C4-2B (cell line): ENCODE data around the gene ASB11.

ENCODE experiments used
- ZFX ChIP-seq: fragments of 450-650 bp; IDR thresholded peaks from 2 replicates; pipeline ENCODE4 v1.6.1; 2017
- TF ChIP-seq, protein P1 (sequence below): fragments of 450-650 bp; conservative IDR thresholded peaks from 2 replicates; pipeline ENCODE4 v1.5.1; 2017; ENCODE audit warnings: mild to moderate bottlenecking

DNA sequence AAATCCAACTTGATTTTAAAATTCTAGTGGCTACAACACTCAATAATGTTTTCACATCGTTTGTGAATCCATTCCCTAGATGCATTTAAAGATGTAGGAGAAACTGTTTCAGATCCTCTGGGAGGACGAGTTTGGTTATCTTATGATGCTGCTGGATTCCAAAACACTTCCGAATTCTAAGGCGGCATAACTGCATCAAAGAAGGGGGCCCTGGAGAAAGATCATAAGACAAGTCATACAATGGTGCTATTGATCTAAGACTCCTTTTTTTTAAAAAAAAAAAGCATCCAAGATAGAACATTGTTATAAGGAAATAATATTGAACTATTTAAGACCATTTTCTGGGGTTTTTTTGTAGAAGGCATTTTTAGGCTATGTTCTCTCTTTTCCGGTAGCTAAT, 71.0 kb downstream of the ASB11 start:
- TF ChIP-seq, protein P1, sequence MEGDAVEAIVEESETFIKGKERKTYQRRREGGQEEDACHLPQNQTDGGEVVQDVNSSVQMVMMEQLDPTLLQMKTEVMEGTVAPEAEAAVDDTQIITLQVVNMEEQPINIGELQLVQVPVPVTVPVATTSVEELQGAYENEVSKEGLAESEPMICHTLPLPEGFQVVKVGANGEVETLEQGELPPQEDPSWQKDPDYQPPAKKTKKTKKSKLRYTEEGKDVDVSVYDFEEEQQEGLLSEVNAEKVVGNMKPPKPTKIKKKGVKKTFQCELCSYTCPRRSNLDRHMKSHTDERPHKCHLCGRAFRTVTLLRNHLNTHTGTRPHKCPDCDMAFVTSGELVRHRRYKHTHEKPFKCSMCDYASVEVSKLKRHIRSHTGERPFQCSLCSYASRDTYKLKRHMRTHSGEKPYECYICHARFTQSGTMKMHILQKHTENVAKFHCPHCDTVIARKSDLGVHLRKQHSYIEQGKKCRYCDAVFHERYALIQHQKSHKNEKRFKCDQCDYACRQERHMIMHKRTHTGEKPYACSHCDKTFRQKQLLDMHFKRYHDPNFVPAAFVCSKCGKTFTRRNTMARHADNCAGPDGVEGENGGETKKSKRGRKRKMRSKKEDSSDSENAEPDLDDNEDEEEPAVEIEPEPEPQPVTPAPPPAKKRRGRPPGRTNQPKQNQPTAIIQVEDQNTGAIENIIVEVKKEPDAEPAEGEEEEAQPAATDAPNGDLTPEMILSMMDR, result no peak
- TF ChIP-seq ZFX, result no peak
